HepG2 (cell line): ENCODE results near the gene ANKRD12. TPM values are rescaled to one million over a fixed set of nuclear protein-coding genes. Genes with fewer than 3 reads are reported as not detected.

Source experiments
- CREB3 ChIP-seq: sonication (generic); formaldehyde crosslinking; IDR thresholded peaks from 2 replicates; pipeline ENCODE4 v1.5.0; 2020; ENCODE audit warnings: missing genetic modification reagents
- EED ChIP-seq: sonication (generic); formaldehyde crosslinking; IDR thresholded peaks from 2 replicates; pipeline ENCODE4 v1.5.0; 2020; ENCODE audit warnings: mild to moderate bottlenecking, missing genetic modification reagents
- IKZF4 ChIP-seq: sonication (generic); formaldehyde crosslinking; IDR thresholded peaks from 2 replicates; pipeline ENCODE4 v1.5.1; 2020; ENCODE audit warnings: borderline replicate concordance, mild to moderate bottlenecking, low read depth, missing genetic modification reagents; ENCODE audit errors: not compliant biosample characterization
- MIXL1 ChIP-seq: IDR thresholded peaks from 2 replicates; pipeline ENCODE4 v1.6.1; 2016
- NFYB ChIP-seq: sonication (generic); formaldehyde crosslinking; IDR thresholded peaks from 2 replicates; pipeline ENCODE4 v1.4.0; 2020; ENCODE audit warnings: missing genetic modification reagents
- SP140L ChIP-seq: sonication (generic); formaldehyde crosslinking; IDR thresholded peaks from 2 replicates; pipeline ENCODE4 v1.4.0; 2020; ENCODE audit warnings: missing genetic modification reagents, borderline replicate concordance
- YEATS2 ChIP-seq: sonication (generic); formaldehyde crosslinking; IDR thresholded peaks from 2 replicates; pipeline ENCODE4 v1.4.0; 2020; ENCODE audit warnings: missing genetic modification reagents, borderline replicate concordance
- ZNF263 ChIP-seq: sonication (generic); formaldehyde crosslinking; IDR thresholded peaks from 2 replicates; pipeline ENCODE4 v1.4.0; 2020; ENCODE audit warnings: missing genetic modification reagents
- ZNF563 ChIP-seq: sonication (generic); formaldehyde crosslinking; IDR thresholded peaks from 2 replicates; pipeline ENCODE4 v1.8.0; 2022; ENCODE audit warnings: mild to moderate bottlenecking, moderate library complexity, missing genetic modification reagents
- ZNF878 ChIP-seq: sonication (generic); formaldehyde crosslinking; IDR thresholded peaks from 2 replicates; pipeline ENCODE4 v1.8.1; 2023; ENCODE audit warnings: mild to moderate bottlenecking, missing genetic modification reagents, moderate library complexity
- ZSCAN31 ChIP-seq: sonication (generic); formaldehyde crosslinking; IDR thresholded peaks from 2 replicates; pipeline ENCODE4 v1.5.0; 2020; ENCODE audit warnings: low read depth, mild to moderate bottlenecking, missing genetic modification reagents
- ZSCAN9 ChIP-seq: IDR thresholded peaks from 2 replicates; pipeline ENCODE4 v1.6.1; 2016; ENCODE audit warnings: borderline replicate concordance
- polyA plus RNA-seq, 8 experiments: library from polyadenylated mRNA; depleted of rRNA in 3 of 8; stranded (reverse) in 7 of 8; unstranded in 1 of 8; fragments of >200 nt; fragmentation: Illumina TruSeq in 4 of 8; extraction: Trizol in 4 of 8; gene quantifications; 2 replicates each; pipeline versions ENCODE4 v1.2.1 to v1.2.3, GENCODE V29; 2011 to 2016; ENCODE audit warnings: low read depth in 4 of 8, missing spikeins in 1 of 8, mixed read lengths in 1 of 8; ENCODE audit not compliant: insufficient read depth in 1 of 8
- total RNA-seq, 5 experiments: library from RNA; depleted of rRNA; stranded (reverse); fragments of >200 nt; fragmentation: Illumina TruSeq; extraction: Trizol; gene quantifications; 2 replicates each; pipeline ENCODE4 v1.2.3, GENCODE V29; 2016; ENCODE audit warnings: low read depth in 1 of 5
- TF ChIP-seq, protein P1 (sequence below): sonication (generic); formaldehyde crosslinking; IDR thresholded peaks from 2 replicates; pipeline ENCODE4 v1.4.0; 2020; ENCODE audit warnings: missing genetic modification reagents

The ANKRD12 gene
- total and polyA plus RNA-seq, 2 of the 13 experiments (the other 11 are each of a cell fraction or from before 2014, with no cell fraction given) = 6.0 to 23.2 TPM

- TF ChIP-seq IKZF4 (CRISPR knock-in tag) = no peak
- no peak; the same call in 1 of the 2 replicates for TF ChIP-seq CREB3 (CRISPR knock-in tag)
- TF ChIP-seq ZNF878 (CRISPR knock-in tag) = no peak
- no peak; the same call in 1 of the 2 replicates for TF ChIP-seq NFYB
- peak; percentile 76 for TF ChIP-seq ZNF563 (CRISPR knock-in tag)
- TF ChIP-seq YEATS2 (CRISPR knock-in tag) = peak; percentile 69
- TF ChIP-seq ZNF263 (CRISPR knock-in tag) = 0 out of 2 replicates have a peak, but pooled peaks have one; percentile 11
- no peak; the same call in 1 of the 2 replicates for TF ChIP-seq ZSCAN9
- no peak for TF ChIP-seq SP140L
- no peak for TF ChIP-seq ZSCAN31 (CRISPR knock-in tag)
- TF ChIP-seq, protein P1, sequence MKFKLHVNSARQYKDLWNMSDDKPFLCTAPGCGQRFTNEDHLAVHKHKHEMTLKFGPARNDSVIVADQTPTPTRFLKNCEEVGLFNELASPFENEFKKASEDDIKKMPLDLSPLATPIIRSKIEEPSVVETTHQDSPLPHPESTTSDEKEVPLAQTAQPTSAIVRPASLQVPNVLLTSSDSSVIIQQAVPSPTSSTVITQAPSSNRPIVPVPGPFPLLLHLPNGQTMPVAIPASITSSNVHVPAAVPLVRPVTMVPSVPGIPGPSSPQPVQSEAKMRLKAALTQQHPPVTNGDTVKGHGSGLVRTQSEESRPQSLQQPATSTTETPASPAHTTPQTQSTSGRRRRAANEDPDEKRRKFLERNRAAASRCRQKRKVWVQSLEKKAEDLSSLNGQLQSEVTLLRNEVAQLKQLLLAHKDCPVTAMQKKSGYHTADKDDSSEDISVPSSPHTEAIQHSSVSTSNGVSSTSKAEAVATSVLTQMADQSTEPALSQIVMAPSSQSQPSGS (CRISPR knock-in tag) = 0 out of 2 replicates have a peak, but pooled peaks have one; percentile 15
- no peak for TF ChIP-seq EED (CRISPR knock-in tag)
- no peak for TF ChIP-seq MIXL1 (CRISPR knock-in tag)
Measured at GRCh38 chr18:9102508-9103375, 33.8 kb upstream of the ANKRD12 start, which contains the start of gene NDUFV2 (continued).
